HG03139 (cell line): ENCODE data around the gene DYNLT4.
"Not testable (repeated sequence)": the region's sequence is repeated elsewhere in the genome, so short reads cannot be mapped to it uniquely, and the experiment has no call there.

Experiments used
- ATAC-seq: cut with Tn5 transposase; IDR thresholded peaks from one replicate; pipeline ENCODE4 v1.9.1; 2021; ENCODE audit not compliant: unreplicated experiment

DYNLT4 gene

DNA sequence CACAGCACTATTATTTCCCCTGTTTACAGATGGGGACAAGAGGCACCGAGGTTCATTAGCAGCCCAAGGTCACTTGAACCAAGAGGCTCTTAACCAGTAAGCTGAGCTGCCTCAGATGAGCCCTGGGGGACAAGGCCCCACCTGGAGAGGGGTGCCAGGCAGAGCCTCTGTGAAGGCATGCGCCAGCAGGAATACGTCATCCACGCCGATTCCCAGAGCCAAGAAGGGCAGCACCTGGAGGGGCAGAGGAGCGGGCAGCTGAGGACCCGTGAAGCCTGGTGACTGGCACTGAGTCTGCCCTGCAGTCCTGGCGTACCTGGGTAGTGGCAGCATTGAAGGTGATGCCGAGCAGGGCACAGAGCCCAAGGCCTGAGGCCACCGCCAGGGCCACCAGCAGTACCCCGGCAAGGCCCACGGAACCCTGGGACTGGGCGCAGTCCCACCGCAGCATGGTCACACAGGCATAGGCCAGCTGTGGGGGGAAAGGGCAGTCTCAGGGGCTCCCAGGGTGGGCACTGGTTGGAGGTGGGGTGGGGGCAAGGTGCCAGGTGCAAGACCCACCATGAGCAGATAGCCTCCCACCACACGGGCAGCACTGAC is 21.8 kb upstream of the DYNLT4 start:
- ATAC-seq = no peak

DNA sequence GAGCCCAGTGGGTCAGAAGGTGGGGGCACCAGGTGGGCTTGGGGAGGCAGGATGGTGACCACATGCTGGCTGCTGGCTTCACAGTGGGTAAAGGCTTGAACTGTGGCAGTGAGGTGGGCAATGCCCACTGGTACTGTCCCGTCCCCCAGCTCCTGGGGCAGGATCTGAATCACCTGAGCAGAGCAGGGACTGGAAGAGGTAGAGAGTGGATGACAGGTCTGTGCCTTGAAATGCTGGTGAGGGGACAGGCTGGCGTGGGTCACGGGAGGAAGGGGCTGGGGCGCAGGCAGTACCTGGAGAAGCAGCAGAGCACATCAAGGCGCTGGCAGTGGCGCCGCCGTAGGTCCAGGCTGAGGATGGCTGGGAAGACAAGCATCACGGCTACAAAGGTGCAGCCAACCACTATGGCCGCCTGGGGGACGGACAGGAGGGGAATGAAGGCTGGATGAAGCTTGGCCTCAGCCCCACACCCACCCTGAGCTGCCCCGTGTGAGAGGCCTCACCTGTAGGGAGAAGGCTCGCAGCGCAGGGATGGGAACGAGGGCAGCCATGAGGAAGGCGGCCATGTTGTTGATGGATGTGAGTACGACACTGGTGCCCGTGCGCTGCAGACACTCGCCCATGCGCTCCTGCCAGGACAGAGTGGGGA is 21.0 kb upstream of the DYNLT4 start:
- ATAC-seq = no peak

DNA sequence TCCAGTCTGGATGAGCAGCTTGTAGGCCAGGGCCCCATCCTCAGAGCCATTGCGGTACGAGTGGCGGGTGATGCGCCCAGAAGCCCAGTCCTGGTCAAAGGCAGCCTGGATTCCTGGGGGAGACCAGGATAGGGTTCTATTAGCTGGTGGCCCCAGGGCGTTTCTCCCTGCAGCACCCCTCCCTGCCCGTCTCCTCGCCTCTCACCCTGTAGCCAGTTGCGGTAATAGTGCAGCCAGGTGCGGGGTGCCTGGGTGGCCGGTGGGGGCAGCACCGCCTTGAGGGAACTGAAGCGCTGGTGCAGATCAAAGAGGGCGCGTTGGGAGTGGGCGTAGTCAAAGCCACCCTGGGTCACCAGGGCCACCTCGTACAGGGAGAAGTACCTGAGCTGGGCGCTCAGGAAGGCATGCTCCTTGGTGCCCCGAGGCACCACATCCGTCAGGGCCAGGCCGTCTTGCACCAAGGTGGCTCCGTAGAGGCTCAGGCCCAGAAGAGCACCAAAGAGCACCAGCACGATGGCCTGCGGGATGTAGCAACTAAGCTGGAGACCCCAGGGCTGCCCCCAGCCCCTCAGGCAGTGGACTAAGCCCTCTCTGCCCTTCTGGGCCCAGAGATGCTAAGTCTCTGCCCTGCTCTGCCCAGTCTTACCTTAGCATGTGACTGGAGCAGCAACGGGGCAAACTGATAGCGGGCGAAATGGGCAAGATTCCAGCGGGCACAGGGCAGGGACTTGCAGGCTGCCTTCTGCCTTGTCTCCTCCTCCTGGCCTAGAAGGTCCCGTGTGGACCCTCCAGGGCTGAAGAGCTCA is 20.2 kb upstream of the DYNLT4 start:
- no peak for ATAC-seq

DNA sequence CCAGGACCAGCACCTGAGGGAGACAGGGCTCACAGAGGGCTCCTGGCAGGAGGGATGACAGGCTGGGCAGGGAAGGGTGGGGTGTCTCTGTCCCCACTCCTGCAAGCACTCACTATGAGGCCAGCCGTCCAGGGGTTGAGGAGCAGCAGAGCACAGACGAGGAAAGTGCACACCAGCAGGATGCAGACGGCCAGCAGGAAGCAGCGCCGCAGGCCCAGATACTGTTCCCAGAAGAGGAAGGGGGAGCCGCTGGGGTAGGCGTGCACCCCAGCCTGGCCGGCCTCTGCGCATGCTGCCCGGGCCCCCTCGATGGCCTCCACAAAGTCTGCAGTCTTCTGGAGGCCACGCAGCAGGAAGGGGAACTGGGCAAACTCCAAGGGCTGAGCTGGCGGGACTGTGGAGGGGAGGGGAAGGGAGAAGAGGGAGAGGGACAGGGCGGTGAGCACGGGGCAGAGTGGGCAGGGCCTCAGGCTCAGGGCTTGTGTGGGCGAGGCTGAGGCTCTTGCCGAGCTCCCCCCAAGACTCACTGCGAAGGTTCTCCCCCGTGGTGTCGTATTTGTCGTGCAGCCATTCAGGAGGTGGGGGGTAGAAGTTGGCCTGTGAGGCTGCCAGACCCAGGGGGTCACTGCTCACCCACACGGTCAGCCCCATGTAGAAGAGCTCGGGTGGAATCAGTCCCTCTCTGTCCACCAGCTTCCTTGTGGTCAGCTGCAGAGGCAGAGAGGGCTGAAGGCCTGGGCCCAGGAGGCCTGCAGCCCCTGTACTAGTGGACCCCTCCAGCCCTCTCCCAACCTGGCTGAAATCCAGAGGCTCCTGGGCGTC is 19.4 kb upstream of the DYNLT4 start:
- no peak for ATAC-seq

DNA sequence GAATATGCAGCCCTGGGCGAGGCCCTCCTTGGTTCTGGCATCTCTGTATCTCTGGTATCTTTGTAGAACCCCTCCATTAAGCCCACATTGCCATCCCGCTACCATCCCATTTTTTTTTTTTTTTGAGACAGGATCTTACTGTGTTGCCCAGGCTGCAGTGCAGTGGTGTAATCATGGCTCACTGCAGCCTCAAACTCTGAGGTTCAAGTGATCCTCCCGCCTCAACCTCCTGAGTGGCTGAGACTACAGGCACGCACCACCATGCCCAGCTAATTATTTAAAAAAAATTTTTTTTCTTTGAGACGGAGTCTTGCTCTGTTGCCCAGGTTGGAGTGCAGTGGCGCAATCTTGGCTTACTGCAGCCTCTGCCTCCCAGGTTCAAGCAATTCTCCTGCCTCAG is 17.2 kb upstream of the DYNLT4 start:
- ATAC-seq = not testable (repeated sequence)

DNA sequence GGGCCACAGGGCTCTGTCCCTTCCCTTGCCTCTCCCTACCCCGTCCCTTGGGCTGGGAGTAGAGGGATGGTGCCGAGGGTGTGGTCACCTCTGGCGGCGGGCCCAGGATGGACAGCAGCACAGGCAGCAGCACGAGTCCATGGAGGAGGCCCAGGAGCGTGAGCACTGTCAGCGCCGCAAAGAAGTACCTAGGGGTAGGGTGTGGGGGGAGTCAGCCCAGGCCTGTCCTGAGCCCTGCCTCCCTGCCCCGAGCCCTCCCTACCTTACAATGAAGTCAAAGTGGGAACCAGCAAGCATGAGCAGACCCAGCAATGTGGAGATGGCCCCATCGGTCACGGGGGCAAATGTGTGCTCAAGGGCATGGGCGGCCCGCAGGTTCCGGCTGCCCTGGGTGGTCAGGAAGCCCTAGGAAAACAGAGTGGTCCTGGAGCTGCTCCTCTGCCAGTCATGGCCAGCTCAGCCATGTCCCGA is 15.9 kb upstream of the DYNLT4 start:
- no peak for ATAC-seq

DNA sequence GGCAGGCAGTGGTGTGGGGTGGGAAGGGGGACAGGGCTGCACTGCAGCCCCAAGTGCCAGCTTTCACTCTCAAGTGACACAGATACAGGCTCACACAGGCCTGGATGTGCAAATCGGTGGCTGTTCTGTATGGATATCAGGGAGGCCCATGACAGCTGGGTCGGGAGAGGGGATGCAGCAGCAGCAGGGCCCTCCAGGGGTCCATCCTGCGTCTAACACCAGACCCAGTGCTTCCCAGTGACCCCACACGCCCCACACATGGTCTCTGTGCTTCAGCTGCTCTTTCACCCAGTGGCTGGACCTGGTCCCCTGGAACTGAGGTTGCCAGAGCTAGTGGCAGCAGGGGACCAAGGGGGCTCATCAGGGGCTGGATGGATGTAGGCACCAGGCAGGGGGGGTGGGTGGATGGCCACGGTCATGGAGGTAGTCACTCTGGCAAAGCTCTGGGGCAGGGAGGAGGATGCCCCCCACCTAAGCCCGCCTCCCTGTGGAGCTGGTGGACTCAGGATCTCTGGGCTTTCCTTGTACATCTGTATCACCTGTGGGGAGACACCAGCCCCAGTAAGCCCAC is 15.1 kb upstream of the DYNLT4 start:
- ATAC-seq = no peak

DNA sequence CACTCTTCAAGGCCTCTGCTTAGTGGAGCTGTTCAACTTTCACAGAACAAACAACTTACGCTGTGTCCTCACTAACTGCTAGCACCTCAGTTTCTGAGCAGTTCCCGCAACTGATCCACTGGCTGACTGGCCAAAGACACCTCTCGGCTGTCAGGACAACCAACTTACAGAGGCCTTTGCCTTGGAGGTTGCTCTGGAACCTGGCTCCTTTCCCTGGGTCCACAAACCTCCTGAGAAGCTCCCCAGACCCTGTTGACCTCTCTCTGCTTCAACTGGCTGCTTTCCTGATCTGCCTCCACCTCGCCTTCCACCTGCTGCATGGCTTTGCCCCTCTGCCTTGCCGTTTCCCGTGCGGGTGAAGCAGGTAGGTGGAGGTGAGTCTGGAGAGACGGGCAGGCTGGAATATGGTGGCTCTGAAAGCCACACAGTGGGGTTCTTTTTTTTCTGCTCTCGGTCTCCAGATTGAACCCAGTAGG is 14.1 kb upstream of the DYNLT4 start:
- no peak for ATAC-seq

DNA sequence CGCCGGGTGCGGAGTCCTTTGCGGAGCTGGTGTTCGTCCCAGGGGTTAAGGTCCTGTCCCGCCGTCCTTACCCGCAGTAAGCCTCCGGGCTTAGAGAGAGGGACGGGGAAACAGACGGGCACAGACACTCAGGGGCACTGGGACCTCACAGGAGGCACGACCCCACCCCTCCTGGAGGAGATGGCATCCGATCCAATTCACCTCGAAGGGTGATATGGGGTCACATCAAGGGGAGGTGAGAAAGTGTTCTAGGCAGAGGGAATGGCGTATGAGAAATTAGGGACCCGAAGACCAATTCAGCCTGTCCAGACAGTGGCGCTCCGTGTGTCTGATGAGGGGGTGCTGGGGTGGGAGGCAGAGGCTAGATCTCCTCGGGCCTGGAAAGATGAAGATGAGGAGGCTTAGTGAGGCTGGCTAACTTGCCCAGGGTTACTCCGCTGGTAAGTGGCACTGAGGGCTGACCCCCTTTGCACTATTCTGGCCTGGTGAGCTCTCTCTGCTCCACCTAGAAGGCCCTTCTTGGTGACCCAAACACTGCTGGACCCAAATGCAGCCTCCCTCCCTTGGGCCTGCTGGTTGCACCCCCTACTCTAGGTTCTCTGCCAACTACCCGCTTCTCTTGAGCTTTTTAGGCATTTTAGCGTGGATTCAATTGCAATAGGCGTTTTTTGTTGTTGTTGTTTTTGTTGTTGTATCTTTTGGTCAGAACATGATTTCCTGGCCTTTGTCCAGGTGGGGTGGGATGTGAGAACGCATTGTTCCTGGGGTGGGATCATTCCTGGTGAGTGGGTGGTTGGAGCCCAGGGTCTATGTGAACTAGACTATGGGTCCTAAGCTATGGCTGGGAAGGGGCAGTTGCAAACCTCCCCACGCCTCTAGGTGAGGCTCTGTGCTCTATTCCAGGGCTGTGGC is 13.4 kb upstream of the DYNLT4 start:
- peak; percentile 1 for ATAC-seq

DNA sequence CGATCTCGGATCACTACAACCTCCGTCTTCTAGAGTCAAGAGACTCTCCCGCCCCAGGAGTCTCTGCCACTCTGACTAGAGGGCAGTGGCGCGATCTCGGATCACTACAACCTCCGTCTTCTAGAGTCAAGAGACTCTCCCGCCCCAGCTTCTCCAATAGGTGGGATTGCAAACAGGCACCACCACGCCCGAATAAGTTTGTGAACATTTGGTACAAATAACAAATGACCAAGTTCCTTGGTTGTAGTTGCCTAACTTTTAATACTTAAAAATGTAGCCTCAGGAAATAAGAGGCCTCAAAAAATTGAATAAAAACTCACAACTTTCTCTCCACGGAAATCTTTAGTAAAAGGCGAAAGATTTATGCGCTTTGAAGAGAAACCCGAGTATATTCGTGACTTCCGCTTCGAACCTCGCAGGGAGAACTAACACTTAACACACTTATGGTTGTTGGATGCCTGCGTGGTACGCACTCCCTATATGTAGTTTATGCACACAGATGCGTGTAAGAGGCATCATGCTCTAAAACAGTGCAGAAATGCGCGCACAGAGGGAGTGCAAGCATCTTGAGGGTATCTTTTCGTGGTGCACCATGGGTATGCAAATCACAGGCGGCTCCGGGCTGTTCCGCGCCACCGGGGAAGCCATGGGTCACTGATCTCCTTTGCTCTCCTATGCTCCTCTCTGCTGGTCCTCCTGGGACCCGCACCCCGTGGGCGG is 12.6 kb upstream of the DYNLT4 start:
- peak; percentile 84 for ATAC-seq

DNA sequence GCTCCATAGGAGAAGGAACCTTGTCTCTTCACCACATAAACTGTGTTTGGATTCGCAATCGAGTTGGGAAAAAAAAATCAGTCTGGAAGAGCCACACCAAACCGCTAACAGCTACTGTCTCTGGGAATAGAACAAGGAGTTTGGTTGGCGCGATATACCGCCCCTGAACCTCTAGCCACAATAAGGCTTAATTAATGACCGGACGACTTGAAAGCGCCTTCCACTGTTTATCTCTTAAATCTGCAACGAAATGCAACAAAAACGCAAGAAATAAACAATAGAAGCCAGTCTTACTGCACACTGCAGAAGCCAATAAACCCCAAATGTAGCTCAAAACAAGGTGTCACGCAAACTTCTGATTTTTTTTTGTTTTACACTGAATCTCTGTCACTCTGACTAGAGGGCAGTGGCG is 12.1 kb upstream of the DYNLT4 start:
- no peak for ATAC-seq

DNA sequence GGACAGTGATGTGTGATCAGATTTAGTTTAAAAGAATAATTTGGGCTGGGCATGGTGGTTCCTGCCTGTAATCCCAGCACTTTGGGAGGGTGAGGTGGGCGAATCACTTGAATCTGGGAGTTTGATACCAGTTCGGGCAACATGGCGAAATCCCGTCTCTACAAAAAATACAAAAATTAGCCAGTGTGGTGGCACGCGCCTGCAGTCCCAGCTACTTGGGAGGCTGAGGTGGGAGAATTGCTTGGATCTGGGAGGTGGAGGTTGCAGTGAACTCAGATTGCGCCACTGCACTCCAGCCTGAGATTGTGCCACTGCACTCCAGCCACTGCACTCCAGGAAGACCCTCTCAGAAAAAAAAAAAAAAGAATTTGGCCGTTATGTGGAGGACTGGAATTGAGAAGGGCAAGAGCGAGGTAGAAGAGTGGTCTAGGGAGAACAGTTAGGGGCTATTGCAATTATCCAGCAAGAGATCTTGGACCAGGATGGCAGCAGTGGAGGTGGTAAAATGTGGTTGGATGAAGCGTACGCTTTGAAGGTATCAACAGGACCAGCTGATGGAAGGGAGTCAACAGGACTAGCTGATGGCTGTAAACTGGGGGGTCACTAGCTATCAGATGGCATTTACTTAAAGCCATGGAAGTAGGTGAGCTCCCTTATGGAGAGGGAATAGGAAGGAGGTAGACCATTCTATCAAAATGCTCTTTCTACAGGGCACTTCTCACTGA is 10.8 kb upstream of the DYNLT4 start:
- no peak for ATAC-seq

DNA sequence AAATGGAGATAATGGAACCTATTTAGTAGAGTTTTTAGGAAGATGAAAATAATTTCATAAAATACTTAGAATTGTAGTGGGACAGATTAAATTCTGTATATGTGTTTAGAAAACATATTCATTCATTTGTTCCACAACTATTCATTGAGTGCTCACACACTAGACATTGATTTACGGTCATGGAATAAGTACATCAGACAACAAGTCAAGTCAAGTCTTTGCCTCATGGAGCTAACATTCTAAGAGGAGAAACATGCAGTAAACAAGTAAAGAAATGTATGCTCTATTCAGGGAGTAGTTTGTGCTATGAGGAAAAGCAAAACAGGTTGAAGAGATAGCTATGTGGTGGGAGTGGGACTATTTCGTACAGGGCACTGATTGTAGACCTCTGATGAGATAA is 10.2 kb upstream of the DYNLT4 start:
- no peak for ATAC-seq

DNA sequence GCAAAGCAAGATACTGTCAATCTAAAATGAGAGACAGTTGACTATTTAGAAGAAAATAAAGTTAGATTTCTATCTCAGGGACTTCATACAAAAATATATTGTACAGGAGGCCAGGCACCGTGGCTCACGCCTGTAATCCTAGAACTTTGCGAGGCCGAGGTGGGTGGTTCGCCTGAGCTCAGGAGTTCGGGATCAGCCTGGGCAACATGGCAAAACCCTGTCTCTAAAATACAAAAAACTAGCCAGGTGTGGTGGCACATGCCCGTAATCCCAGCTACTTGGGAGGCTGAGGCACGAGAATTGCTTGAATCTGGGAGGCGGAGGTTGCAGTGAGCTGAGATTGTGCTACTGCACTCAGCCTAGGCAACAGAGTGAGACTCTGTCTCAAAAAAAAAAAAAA is 8.8 kb upstream of the DYNLT4 start:
- not testable (repeated sequence) for ATAC-seq

DNA sequence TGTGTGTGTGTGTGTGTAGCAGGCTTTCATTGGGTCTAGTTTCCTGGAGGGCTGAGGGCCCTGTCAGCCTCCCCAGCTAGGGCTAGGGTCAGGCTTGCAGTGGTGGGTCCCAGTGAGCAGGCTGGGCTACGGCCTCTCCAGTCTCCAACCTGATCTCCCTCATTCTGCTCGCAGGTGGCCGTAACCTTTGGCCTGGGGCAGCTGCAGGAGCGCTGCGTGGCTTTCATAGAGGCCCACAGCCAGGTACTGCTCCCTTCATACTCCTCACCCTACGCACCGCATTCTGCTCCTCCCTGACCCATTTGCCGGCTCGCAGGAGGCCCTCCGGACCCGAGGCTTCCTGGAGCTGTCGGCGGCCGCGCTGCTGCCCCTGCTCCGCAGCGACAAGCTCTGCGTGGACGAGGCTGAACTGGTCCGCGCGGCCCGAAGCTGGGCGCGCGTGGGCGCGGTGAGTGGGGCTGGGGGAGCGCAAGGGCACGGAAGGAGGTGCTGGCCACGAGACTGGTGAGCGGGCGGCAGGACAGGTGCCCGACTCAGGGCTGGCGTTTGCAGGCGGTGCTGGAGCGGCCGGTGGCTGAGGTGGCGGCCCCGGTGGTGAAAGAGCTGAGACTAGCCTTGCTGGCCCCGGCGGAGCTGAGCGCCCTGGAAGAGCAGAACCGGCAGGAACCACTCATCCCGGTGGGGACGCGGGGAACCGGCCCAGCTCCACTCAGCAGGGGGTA is 5.8 kb upstream of the DYNLT4 start:
- no peak for ATAC-seq

DNA sequence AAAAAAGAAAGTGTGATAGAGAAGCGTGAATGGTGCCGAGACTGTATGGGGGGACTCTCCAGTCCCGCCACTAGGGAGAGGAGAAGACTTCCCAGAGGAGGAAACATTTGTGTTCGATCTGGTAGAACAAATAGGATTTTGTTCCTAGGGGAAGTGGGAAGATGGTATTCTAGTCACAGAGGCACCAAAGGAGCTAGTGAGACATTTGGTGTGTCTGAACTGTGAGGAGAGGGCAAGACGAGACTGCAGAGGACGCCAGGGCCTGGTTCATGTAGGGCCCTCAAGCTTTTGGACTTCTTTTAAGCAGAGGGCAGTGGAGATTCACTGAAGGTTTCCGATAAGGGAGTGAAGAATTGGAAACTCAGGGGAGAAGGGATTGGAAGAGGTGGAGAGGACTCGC is 4.1 kb upstream of the DYNLT4 start:
- no peak for ATAC-seq

DNA sequence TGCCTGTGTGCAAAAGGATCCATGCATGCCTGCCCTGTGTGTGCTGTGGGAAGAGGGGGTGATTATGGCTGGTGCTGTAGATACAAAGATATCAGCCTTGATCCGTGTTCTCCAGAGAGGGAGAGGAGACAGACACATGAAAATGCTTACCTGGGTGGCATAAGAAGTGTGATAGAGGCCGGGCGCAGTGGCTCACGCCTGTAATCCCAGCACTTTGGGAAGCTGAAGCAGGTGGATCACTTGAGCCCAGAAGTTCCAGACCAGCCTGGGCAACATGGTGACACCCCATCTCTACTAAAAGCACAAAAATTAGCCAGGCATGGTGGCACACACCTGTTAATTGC is 3.6 kb upstream of the DYNLT4 start:
- not testable (repeated sequence) for ATAC-seq
